ENCODE data around the gene ARHGAP36.

ARHGAP36 gene

GRCh38 chrX:131072871-131073571 lies 14.9 kb downstream of the ARHGAP36 start:
- DNase-seq: no peak

- no peak for DNase-seq
These were observed 15.5 kb downstream of the ARHGAP36 start for GRCh38 chrX:131073607-131074006.

GRCh38 chrX:131081772-131082740 lies 23.9 kb downstream of the ARHGAP36 start:
- peak; percentile 3 for DNase-seq

GRCh38 chrX:131083510-131084142 lies 25.5 kb downstream of the ARHGAP36 start:
- DNase-seq: no peak

- no peak for DNase-seq
These were observed 26.0 kb downstream of the ARHGAP36 start for GRCh38 chrX:131084145-131084544.

GRCh38 chrX:131136776-131137175 lies 78.6 kb downstream of the ARHGAP36 start:
- DNase-seq: no peak

- no peak for DNase-seq
These were observed 80.9 kb downstream of the ARHGAP36 start for GRCh38 chrX:131139072-131139471.

All from hematopoietic multipotent progenitor cell treated with erythropoietin and hydrocortisone succinate and interleukin-3 and kit ligand, for 6 days (in vitro differentiated cells).